Activated gamma-delta T cell (primary cell): ENCODE data around the gene PDGFD.

Source experiments
- DNase-seq: peaks from one replicate; lab custom pipeline; 2025; lab: John Stamatoyannopoulos, UW
- total RNA-seq, 2 donors: gene quantifications; one replicate each; lab custom pipeline; 2026; lab: John Stamatoyannopoulos, UW

PDGFD gene
- 11.0 to 11.2 reads per million in 2 donors for total RNA-seq

DNA sequence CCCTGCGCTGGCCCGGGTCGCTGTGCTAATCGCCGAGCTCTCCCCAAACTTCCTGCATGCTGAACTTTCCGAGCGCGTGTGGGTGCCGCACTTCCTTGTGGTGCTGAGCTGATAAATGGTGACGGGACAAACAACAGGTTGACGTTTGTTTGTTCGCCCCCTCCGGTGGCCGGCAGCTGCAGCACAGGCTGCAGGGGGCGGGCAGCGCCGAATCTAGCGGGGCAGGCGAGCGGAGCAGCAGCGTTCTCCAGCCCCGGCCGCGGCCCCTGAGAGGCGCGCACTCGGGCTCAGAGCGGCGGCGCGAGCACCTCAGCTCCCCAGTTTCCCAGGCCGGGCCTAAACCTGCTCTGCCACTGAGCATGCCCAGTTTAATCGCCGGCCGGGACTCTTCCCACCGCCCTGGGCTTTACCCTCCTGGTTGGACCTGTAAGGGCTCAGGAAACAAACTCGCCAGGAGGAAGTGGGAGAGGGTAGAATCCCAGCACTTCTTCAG lies at the start of gene PDGFD:
PDGFD (minus strand) TSS at position 120 of the 493 bp plus-strand sequence.
- peak; percentile 50 for DNase-seq

GRCh38 chr11:104206936-104207335 lies 43.0 kb upstream of the PDGFD start:
- no peak for DNase-seq

- DNase-seq = no peak
Observed at GRCh38 chr11:104205838-104206237, 41.9 kb upstream of the PDGFD start.

- DNase-seq = no peak
Observed at GRCh38 chr11:104200688-104201087, 36.7 kb upstream of the PDGFD start.

GRCh38 chr11:104199053-104199452 lies 35.1 kb upstream of the PDGFD start:
- DNase-seq = no peak

DNA sequence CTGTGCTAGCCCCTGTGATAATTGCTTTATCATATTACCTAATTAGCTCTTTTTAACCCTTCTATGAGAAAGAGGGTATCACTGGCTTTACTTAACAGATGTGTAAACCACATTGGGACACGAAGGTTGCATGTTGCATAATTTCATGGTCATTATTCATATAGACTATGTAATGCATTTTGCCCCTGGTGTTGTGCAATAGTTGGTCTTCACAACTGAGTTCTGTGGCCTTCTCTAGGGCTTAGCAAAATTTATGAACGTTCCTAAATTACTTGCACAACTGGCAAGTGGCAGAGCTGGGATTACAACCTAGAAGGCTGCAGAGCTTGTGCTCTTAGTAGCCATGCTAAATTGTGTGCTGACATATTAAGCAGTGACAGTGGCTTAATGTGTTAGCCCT lies 34.6 kb upstream of the PDGFD start:
- no peak for DNase-seq

DNA sequence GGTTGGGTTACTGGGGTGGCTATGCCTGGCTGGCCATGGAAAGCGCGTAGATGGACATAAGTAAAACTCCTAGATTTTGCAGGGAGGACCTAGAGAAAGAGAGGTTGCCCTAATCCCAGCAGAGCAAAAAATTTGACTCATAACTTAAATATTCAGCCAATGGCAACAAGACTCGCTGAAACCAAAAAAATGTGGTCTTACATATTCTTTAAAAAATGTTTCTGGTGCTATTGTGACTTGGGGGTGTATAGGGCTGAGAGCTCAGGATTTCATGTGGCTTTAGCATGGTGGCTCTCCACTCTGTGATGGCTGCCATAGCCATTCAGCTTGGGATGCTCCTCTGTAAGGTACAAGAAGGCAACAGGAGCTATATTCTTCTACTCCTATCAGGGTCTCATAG lies 27.2 kb upstream of the PDGFD start:
- DNase-seq = no peak

- no peak for DNase-seq
Observed at GRCh38 chr11:104183593-104183992, 19.6 kb upstream of the PDGFD start.

- DNase-seq = no peak
Observed at GRCh38 chr11:104175769-104176168, 11.8 kb upstream of the PDGFD start.

DNA sequence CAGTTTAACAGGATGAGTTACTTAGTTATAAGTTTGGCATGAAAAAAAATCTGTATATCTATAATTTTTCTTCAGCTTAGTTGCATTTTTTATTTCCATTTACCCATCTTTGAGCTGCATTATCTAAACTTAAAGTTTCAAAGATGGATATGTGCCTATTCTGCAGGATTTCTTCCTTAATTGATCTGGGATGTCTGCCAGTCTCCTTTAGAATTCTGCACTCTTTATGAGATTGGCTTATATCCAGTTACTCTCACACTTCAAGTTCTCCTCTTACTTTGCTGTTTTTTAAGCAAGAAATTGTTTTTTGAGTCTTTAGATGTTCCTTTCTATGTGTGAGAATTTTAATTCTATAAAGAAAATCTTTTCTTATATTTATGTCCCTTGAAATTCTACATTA lies 5.1 kb upstream of the PDGFD start:
- DNase-seq = no peak

DNA sequence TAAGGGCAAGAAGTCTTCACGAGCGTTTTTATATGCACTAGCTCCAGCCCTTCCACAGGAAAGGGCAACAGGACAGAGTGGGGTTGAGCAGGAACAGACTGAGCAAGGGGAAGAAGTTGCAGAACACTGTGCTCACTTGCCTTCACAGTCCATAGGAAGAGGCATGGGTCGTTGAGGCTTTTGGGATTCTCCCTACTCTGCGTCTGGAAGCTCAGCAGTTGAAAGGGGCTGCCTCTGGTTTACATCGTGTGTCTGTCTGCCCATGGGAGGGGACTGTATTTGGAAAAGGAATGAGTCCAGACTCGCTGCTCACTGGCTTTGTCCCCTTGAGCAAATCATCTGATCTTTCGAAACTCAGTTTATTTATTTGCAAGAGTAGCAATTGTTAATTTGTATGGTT lies 1.1 kb upstream of the PDGFD start:
- DNase-seq = no peak

DNA sequence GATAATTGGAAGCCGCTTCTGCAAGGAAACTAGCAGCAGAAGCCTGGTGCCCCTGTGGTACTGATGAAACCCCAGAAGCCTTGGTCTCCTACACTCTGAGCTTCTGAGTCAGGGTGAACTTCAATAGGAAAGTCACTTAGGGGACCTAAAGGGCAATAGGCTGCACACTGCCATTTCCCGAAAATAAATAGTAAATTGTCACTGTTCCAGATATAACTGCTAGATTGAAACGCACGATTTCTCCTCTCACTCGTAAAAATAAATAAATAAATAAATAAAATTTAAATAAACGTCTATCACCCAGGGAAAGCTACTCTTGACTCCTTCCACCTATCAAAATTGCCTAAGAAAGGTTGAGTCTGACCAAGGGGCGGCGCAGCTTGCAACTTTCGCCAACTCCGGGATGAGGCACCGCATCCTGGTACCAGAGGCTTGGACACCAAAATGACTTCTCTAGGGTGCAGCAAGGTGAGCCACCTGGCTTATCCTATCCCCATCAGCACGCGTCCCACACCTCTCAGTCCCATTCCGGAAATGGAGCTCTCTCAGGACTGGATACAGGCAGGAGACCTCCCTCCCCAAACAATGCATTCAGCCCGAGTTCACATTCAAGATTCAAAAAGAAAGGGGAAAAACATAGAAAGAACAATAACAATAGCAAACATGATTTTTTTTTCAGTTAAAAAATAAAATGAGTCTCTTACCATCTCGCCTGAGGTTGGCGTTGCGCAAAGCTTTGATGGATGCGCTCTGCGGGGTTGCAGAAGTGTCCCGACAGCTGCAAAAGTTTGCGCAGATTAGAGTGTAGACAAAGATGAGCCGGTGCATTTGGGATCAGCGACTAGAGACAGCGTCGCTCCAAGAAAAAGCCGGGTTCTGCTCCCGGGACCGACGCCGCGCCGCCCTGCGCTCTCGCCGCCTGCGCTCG lies 583 bp downstream of the PDGFD start:
- DNase-seq = no peak

DNA sequence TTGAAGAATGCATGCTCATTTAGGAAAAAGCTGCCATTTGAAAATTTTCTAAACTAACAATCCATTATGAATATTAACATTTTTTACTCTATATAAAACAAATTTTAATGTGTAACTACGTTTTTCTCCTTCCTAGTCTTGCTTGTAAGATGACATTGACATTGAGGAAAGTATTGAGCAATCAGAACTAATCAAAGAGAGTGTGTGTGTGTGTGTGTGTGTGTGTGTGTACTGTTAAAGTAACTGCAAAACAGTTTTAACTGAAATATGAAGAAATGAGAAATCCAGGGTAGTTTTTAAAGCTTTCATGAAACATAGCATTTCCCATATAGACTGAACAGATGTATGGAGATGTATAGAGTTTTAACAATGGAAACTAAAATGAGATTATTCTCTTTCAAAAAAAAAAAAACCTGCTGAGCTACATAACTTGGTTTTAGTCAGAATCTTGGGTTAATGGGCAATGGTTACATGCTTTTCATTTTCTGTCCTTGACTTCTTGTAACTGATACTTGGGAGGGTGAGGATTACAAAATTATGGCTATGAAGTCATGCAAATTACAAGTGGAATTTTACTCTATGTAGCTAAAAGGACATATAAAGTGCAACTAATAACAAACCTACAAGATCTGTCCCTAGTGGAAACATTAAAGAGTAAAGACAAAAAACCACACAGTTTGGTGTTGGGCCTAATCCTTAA lies 2.0 kb downstream of the PDGFD start:
- no peak for DNase-seq

DNA sequence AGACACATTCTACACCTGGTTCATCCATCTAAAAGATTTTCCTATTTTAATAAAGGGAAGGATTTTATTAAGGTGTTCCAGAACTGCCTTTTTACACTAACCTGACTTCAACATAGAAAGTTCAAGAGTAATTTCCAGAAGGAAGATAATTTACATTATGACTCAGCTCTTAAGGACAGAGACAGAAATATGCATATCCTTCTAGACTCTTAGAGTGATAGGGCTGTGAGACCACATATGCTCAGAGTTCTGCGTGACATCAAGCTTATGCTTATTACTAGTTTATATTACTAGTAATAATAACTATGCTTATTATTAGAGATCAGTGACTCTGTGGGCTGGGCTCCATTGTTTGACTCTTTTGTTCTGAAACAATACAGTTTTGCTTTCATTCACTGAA lies 4.6 kb downstream of the PDGFD start:
- DNase-seq = no peak

DNA sequence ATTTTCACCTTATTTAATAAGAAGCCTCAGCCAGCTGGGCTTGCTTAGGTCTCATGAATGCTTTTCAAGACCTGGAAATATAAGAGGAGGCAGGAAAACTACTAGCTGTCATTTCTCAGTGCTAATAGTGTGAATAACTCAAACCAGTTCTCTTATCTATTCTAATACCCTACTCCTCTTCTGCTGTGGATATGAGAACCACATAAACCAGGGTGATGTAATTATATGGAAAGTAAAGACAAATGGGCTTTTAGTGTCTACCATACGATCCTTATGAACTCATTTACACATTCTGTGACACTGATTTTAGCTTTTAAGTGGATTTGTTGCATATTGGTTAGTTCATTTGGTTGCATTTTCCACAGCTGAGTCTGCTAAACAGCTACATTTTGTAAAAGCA lies 8.6 kb downstream of the PDGFD start:
- DNase-seq = no peak

GRCh38 chr11:104154296-104154695 lies 9.7 kb downstream of the PDGFD start:
- DNase-seq = no peak

- no peak for DNase-seq
Observed at GRCh38 chr11:104152941-104153505, 10.9 kb downstream of the PDGFD start.

- no peak for DNase-seq
Observed at GRCh38 chr11:104151404-104152204, 12.3 kb downstream of the PDGFD start.

GRCh38 chr11:104148706-104149105 lies 15.2 kb downstream of the PDGFD start:
- DNase-seq = no peak

DNA sequence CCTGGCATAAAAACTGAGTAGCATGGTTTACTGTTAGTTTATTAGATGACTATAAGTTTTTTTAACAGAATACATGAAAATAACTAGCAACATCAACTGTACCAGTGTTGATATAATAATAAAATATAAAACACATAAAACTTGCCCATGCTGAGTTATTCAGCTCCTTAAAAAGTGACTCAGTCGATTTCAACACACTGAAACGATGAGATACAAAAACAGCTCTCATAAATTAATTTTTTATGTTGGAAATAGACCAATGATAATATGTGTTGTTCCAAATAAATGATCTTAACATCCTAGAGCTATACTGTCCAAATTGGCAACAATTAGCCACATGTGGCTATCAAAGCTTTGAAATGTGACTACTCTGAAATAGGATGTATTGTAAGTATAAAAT lies 15.9 kb downstream of the PDGFD start:
- no peak for DNase-seq

- no peak for DNase-seq
Observed at GRCh38 chr11:104146943-104147342, 17.0 kb downstream of the PDGFD start.

DNA sequence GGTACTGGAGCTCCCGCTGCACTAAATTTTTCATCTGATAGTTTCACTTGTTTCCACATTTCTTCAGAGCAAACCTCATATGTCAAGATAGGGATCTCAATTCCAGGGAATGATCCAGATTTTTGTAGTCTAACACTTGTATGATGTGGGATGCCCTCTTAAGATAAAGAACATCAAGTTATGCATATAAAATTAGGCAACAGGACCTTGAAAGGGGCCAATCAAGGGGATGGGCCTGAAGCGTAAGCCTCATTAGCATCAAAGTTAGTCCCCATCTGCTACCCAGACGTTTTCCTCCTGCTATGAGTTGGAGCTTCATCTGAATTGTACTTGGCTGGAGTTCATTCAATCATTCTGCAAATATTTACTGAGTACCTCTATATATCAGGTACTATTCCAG lies 17.5 kb downstream of the PDGFD start:
- no peak for DNase-seq
